Dermis blood vessel endothelial cell (primary cell): ENCODE data around the gene MTHFS. TPM values are rescaled to one million over a fixed set of nuclear protein-coding genes. Genes with fewer than 3 reads are reported as not detected.

ENCODE experiments used
- DNase-seq: peaks from one replicate; pipeline ENCODE4 v3.0.0; 2010
- total RNA-seq: library from RNA; depleted of rRNA; stranded (reverse); fragments of >200 nt; gene quantifications from 2 replicates; pipeline ENCODE4 v1.2.3, GENCODE V29; 2014

MTHFS gene
- total RNA-seq, 1 donor from 2014 or later = 13.1 TPM

DNA sequence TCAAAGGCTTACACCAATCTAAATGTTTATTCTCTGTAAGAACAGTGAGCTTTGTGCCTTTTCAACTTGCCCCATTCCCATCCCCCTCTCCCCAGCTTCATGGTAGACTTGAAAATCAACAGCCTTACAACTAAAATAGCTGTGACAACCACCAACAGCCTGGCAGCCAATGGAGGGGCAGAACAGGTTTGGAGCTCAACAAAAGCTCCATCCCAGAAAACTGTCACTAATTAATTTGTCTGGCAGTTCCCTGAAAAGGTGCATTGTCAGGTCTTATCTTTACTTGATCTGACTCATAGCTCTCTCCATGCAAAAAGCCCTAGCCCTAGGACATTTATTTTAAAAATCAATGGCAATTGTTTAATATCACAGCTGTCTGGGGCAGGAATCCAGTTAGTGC, 22.6 kb downstream of the MTHFS start:
- no peak for DNase-seq

DNA sequence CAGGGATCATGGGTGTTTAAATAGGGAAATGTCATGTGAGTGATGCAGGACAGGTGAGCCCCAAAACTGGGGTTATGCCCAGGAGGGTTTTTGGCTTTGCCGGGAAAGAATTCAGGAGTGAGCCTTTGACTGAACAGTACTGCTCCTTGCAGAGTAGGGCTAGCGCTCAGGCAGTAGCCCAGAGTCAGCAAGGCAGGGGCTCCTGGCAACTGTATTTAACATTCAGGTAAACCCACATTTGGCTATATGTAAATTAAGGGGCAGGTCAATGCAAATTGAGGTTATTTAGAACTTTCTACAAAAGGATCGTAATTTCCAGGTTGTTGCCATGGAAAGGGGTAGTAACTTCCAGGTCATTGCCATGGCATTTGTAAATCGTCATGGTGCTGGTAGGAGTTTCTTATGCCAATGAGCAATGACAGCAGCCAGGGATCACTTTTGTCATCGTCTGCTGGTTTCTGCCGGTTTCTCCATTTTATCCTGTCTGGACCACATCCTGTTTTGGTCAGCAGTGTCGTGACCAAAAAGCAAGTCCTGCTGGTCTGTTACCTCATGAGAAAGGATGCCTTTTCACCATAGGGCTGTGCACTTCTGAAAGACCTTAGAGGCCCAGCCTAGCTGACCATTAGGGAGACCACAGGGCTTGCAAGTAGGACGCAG, 24.3 kb downstream of the MTHFS start:
- DNase-seq = no peak

DNA sequence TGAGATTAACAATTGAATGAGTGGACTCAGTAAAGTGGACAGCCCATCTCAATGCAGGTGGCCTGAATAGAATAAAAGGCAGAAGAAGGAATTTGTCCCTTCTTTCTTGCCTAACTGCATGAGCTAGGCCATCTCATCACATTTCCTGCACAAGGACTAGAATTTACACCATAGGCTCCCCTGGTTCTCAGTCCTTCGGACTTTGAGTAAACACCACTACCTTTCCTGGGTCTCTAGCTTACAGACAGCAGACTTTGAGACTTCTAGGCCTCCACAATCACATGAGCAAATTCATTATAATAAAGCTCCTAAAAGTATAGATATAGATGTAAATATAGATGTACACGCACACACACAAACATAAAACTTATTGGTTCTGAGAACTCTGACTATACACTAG, 28.3 kb downstream of the MTHFS start:
- no peak for DNase-seq

DNA sequence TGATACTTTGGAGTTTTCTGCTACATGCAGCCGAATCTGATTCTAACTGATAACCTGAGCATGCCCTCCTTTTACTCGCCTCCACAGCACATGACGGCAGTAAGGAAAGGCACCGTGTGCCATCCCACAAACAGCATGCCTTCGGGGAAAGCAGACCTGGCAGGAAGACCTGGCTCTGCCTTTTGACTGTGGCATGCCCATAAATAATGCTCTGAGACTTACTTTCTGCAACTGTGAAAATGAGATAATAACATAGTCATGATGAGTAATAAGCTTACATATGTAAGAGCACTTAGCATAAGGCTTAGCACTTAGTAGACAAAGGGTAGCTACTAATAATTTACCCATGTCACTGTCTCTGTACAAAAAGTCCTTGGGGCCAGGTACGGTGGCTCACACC, 32.9 kb downstream of the MTHFS start:
- no peak for DNase-seq

DNA sequence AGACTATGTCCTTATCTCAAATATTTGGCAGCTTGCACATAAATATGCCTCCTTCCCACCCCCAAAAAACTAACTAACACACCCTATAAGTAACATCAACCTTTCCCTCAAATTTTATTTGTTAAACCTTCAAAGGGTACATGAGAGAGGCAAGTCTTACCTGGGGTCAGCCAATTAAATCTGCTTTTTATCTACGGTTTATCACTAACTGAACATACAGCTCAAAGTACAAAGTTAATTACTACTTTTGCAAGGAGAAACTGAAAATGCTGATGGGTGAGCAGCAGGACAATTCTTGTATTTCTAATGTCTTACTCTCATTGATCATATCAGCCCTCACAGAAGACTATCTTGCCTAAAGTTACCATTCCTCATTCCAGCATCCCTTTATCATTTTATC, 34.6 kb downstream of the MTHFS start:
- no peak for DNase-seq

DNA sequence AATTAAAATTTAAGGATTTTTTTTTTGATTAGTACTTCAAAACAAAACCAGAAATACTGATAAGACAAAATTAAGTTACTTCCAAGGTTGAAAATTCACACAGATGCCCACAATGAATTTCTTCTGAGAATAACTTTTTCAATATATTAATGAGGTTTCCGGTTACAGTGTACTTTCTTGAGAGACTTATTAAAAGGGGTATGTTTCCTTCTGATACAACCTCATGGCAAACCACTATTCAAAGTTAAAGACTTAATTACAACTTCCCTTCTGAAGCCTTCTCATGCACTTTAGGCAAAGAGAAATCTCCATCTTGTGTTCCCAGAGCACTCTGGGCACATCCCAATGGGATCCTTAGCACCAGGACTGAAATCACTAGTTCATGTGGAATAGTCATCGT, 36.2 kb downstream of the MTHFS start:
- DNase-seq = no peak

DNA sequence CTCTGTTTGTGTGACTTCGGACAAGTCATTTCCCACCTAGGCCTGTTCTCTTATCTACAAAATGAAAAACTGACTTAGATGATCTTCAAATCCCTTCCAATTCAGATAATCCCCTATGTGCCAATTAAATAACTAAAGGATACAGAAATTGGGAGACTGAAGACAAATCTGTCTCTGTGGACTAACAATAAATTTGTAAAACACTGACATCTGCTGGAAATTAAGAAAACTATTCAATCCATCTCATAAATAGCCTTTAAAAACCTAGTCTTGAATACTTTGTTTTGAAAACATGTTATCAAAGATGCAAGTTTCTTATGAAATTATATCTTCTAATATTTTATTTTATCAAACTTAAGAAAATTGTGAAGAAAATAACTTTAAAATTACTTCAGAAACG, 38.3 kb downstream of the MTHFS start:
- DNase-seq = peak; percentile 11

DNA sequence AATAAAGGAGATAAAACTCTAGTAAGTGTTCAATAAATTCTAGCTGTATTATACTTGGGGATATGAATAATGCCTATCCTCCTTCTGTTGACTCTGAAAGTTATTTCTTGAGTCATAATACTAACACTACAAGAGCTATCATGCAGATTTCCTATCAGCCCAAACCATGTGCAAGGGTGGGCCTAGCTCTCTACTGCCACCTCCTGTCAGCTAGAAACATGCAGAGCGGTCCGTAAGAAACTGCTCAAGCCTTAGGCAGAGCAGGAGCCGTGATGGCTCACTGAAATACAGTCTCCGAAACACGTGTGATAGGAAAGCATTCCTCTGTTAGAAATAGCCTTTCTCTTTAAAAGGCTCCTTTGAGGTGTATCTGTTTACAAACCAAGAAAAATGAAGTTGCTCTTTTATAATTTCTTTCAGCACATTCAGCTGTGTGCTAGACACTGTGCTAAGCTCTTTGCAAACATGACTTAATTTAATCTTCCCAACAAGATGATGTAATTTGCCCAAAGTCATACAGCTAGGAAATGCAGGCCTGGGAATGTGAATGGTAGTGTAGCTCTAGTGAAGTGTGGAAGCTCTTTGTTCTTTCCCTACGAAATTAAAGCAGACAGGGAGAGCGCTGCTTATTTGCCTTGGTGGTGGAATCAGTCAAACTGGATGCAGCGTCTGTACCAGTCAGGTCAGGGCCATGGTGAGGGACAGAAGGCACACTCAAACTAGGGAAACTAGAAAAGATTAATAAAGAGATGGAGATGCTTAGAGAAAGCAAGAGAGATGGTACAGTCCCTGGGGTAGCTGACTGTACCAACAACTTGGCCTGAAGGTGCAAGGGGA, 43.1 kb downstream of the MTHFS start:
- peak; percentile 89 for DNase-seq

DNA sequence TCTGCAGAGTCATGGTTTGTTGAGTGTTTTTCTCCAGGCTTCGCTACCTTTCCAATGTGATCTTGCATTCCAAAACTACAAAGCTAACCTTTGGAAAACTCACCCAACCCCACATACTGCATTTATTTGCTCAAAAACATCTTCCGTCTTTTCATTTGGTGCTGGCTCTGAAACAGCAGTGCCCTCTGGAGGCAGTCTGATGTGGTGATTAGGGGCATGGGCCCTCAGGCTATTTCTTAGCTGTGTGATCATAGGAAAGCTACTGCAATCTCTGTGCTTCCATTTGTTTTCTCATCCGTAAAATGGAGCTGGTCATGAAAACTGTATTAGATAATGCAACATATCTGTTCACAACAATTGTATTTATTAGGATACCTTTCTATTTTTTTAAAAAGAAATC, 47.0 kb downstream of the MTHFS start:
- peak; percentile 71 for DNase-seq

DNA sequence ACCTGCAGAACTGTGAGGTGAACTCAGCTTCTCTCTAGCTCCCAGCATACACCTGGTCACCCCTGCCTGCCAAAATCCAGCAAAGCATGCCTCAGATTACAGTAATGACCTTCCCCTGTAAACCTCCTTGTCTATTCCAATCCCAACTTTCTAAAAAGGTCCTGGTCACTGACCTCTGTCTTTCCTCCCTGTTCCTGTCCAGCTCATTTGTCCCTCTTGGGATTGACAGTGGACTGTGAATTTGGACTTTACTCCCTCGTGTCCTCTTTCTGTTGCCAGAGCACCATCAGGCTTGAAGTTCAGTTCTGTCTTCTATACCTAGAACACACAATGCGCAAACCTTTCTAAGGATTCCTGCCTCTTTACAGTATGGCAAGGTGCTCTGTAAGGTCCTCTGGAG, 50.3 kb downstream of the MTHFS start:
- DNase-seq = no peak

DNA sequence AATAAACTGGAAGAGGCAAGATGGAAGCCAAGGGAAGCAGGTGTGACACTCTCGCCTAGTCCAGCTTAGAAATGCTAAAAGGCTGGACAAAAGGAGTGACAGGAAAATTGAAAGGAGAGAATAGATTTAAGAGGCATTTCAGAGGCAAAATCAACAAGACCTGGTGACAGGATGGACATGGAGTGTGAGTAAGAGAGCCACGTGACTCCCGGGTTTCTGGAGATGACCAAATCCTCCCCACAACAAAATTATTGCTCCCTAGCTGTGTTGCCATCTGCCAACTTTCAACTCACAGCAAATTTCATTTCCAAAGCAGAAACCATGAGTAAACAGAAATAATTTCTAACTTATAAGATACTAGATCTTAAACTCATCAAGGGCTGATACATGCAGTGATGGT, 52.6 kb downstream of the MTHFS start:
- DNase-seq = no peak

DNA sequence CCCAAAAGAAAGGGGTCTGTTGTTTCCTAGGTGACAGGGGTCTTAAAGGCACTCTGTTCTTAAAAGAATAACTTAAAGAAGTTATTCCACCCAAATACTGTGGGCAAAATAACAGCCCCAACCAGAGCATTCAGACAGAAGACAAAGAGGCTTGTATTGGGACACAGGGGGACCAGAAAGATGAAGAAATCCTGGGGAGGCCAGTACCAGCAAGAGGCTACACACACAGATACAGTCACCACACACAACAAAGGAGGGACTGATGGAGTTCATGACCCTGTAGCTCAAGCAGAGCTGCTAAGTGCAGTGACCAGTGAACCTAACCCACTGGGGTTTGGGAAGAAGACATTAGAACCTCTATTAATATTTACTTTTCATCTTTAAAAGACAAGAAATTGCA, 59.0 kb downstream of the MTHFS start:
- DNase-seq = no peak

DNA sequence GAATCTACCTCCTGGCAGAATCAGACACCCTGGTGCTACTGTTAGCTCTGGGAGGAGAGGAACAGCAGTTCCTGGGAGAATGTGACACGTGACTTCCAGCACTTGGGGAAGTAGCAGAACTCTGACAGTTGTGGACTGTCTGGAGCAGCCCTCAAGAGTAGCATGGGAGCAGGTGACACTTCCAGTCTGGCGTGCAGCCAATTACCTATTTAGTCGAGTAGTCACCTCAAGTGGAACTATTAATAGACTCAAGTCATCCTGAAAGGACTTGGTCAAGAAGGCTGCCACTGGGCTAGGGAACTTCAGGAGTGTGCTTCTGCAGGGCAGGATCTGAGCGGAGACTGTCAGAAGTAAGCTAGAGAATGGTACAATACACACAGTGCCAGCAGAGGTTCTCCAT, 62.3 kb downstream of the MTHFS start:
- DNase-seq = no peak

DNA sequence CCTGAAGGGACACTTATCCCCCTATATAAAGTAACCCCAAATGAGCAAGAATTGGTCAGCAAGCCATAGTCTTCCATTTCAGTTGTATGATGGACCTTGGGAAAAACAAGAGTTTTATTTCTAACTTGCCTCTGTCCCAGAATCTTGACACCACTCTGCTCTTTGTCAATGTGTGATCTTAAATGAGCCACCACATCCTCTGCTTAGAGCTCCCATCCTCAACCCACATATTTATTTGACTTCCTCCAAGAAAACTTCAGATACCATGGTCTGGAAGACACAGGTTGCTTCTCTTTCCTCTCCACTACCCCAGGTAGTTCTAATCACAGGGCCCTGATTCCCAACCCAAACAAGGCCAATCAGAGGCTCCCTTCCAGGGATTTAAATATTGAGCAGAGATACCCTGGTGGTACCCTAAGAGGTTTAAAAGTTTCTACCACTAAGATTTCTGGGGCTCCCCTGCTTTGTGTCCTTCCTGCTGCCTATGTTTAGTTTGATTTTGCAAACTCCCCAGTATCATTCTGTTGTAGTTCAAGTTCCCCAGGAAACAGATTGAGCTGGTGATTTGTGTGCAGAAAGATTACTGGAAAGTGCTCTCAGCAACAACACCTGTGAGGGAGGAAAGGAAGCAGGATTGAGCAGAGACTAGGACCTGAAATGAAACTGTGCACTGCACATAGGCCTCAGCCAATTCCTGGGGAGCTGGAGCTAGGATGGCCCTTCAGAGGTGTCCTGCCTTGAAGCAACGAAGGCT, 64.3 kb downstream of the MTHFS start:
- no peak for DNase-seq

DNA sequence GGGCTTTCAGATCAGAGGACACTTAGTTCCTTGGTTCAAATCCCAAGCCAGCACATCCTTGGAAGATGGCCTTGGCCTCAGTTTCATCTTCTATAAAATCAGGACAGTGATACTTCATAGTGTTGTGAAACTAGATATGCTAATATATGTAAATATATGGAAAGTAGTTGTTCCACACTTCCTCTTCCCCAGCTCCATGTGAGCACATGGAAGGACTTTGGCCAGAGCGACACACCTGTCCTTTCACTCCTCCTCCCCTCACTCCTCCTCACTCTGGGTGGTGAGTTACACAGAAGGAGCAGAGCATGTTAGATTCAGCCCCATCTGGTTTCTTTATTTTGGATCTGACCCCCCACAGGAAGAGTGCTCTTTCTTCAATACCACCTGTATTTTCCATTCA, 65.2 kb downstream of the MTHFS start:
- DNase-seq = no peak

DNA sequence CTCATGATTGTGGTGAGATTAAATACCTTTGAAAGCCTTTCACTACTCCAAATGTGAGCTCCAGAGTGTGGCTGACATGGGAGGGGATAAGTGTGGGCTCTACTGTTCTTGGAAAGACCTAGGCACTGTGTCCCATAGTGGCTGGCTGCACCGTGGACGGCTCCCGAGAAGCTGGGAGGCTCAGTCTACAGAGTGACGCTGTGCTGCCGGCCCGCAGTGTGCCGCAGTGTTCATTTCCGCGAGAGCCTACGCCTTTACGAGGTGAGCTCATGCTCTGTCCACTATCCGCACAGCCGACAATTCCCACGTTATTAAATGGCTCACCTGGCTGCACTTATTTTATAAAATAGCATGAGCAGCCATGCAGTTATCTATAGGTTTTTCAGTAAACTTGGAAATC, 66.9 kb downstream of the MTHFS start:
- no peak for DNase-seq

DNA sequence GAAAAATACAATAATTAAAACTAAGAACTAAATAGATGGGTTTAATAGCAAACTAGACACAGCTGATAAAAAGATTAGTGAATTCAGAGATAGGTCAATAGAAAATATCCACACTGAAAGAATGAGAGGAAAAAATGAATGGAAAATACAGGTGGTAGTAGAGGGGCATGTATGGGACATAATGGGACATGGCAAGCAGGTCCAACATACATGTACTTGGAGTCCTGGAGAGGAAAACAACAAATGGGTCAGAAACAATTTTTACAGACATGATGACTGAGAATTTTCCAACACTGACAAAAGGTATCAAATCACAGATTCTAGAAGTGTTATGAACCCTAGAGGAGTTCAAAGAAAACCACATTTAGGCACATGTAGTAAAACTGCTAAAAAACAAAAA, 68.4 kb downstream of the MTHFS start:
- DNase-seq = no peak

DNA sequence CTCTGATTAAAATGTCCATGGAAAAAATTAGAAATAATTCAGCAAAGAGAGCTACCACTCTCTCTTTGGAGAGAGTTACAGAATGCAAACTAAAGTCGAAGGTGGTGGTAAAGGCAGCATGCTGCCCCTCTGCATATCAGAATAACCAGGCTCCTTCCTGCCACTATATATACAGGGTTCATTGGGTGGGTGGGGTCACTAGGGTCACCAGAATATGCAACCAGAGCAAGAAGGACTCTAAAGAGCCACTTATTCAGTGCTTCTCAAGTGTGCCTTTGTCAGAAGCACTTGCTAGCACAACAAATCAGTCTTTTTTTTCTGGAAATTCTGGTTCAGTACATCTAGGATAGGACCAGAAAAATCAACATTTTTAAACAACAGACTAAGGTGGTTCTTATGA, 70.0 kb downstream of the MTHFS start:
- no peak for DNase-seq

DNA sequence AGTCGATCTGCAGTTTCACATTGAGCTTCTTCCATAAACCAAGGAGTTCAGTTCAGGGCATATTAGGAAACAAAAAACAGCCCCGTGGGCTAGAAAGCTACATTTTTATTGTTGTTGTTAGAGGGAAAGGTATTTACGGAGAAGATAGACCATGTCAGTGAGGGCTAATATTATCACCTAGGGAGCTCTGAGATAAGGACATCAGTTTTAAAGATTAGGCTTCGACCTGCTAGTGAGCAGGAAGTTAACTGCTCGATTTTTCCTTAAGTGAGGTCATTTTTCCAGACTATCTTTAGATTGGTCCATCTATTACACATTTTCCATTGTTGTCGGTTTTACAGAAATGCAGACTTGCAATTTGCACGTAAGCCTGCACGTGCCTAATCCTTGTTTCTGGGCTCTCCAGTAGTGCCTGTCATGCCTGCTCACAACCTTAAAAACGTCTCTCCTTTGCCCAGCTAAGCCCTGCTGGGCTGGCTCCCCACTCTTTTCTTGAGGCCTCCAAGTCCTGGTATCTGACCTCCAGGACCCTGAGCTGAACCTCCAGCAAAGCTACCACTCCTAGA, 72.6 kb downstream of the MTHFS start:
- DNase-seq = peak; percentile 9

DNA sequence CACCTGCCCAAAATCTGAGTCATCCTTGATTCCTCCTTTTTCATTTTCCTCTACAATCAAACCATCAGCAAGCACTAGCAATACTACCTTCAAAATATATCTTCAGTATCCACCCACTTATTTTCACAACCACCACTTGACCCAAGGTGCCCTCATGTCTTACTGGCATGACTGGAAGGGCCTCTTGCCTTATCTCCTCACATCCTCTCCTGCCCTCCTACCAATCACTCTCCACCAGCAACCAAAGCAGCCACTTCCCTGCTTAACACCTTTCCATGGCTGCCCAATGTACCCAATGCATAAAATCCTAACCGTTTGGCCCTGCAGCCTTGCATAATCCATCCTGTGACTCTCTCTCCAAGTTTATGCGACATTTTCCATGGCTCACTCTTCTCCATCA, 76.0 kb downstream of the MTHFS start:
- no peak for DNase-seq

DNA sequence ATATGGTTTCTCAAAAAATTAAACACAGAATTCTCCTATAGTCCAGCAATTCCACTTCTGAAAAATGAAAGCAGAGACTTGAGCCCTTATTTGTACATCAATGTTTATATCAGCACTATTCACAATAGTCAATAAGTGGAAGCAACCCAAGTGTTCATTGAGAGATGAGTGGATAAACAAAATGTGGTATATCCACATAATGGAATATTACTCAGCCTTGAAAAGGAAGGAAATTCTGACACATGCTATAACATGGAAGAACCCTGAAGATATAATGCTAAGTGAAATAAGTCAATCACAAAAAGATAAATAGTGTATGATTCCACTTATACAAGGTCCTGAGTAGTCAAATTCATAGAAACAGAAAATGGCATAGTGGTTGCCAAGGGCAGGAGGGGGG, 76.6 kb downstream of the MTHFS start:
- DNase-seq = no peak

DNA sequence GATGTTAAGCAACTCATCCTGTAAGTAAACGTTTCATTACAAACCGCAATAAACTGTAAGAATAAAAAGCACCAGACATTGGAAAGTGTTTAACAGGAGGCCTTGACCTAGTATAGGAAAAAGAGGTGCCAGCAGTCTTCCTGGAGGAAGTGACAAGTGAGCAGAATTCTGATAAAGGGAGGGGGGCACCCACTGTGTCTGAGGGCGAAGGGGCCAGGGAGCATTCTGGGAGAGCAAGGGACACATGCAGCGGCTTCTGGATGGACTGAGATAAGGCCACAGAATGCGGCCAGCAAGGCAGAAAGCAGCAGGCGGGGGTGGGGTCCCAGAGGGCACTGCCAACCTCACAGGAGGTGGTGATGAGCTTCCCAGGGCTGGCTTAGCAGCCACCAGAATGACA, 80.2 kb downstream of the MTHFS start:
- DNase-seq = no peak

DNA sequence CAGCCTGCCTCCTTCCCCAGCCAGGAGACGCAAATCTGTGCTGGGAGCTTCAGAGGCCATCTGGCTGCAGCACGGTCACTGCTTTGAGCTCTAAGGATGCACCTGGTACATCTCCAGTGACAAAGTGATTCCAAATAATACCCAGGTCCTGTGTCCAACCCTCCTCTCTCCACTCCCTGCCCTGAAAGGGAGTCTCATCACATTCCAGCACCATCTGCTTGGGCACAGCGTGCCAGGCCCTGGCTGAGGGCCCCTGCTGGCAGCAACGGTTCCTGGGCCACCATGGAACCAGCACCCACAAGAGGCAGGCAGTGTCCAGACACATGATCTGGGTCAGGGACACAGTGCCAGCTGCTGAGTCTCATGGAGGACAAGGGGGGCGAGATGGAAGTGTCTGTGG, 81.3 kb downstream of the MTHFS start:
- no peak for DNase-seq

DNA sequence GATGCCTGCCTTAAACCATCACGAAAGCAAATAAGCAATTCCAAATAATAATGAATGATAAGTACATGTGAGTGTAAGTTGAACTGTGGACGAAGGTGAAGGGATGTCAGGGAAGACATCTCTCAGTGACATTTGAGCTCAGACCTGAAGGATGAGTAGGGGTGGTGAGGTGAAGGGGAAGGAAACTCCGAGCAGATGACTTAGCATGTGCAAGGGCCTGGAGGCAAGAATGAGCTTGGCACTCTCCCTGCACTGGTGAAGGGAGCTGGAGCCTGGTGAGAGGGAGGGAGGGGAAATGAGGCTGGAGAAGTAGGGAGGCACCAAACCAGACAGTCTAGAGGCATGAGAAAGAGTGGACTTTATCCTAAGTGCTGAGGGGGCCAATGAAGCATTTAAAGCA, 84.3 kb downstream of the MTHFS start:
- DNase-seq = no peak
